ENCODE measurements around the gene PURA.
"Not testable (repeated sequence)": the region's sequence is repeated elsewhere in the genome, so short reads cannot be mapped to it uniquely, and the experiment has no call there.

PURA gene

DNA sequence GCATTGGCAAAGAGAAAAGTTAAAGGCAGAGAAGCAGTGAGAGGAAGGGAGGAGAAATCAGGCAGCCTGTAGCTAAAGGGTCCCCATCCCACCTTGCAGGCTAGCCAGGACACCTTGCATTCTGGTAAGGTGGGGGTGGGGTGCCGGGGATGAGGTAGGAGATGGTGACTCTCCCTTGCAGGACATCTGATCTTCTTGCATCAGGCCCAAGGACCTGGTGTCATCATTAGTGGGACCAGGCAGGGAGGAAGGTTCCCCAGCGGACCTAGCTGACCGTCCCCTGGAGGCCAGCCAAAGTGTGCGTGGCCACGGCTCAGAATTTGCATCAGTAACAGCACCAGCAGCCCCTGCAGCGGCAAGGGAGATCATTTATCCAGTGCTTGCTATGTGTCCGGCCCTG lies 39.3 kb downstream of the PURA start:
- no peaks in the 10 kb centered on the region for H3K9me3 ChIP-seq (ENCODE audit: insufficient read depth, low read length)
- H3K27ac ChIP-seq (ENCODE audit: low read length), result no peak overlapping the region
- TF ChIP-seq CTCF (IDR thresholded peaks at IDR 0.05; ENCODE audit: low read depth, low read length) (no peak), EZH2phosphoT487 (IDR thresholded peaks at IDR 0.05; ENCODE audit: low read depth) (no peak)
- peaks cover 5% of the 10 kb centered on the region for H3K4me1 ChIP-seq (ENCODE audit: low read length)
- H3K36me3 ChIP-seq (replicated peaks; ENCODE audit: low read depth, low read length), result no peaks in the 10 kb centered on the region
- H3K79me2 ChIP-seq (ENCODE audit: low read length), result no peaks in the 10 kb centered on the region
- no peaks in the 10 kb centered on the region for H4K20me1 ChIP-seq (ENCODE audit: insufficient read depth, low read length)
- H3K4me2 ChIP-seq (ENCODE audit: low read length), result no peak overlapping the region
- H3K9ac ChIP-seq (ENCODE audit: low read length), result no peak overlapping the region
- H3K27me3 ChIP-seq (ENCODE audit: low read depth, low read length), result no peaks in the 10 kb centered on the region
- H2AFZ ChIP-seq (ENCODE audit: low read depth, low read length), result no peak overlapping the region
- no peak overlapping the region for H3K4me3 ChIP-seq (ENCODE audit: low read length)

DNA sequence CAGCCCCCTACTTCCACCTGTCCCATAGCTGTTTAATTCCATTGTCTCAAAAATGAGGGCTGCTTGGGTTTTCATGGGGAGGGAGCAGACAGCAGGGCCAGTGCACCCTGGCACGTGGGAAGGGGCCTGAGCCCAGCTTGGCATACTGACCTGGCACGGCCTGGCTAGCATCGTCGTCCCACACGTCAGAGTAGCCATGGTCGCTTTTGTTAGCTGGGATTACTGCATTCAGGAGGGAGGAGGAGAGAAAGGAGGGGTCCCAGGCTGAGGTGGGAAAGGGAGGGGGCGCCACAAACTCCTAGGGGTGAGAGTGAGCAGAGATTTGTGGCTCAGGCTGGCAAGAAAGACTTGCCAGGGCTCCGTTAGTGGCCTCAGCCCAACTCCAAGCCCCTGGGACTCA lies 40.0 kb downstream of the PURA start:
- no peak overlapping the region for H2AFZ ChIP-seq (ENCODE audit: low read depth, low read length)

GRCh38 chr5:140154710-140155381 lies 40.9 kb downstream of the PURA start:
- not testable (repeated sequence) for H3K79me2 ChIP-seq (ENCODE audit: low read length); H4K20me1 ChIP-seq (ENCODE audit: insufficient read depth, low read length); H3K27me3 ChIP-seq (ENCODE audit: low read depth, low read length); H3K36me3 ChIP-seq (replicated peaks; ENCODE audit: low read depth, low read length); H3K27ac ChIP-seq (ENCODE audit: low read length); H3K4me3 ChIP-seq (ENCODE audit: low read length); H3K4me2 ChIP-seq (ENCODE audit: low read length); H2AFZ ChIP-seq (ENCODE audit: low read depth, low read length); H3K9me3 ChIP-seq (ENCODE audit: insufficient read depth, low read length); H3K9ac ChIP-seq (ENCODE audit: low read length); H3K4me1 ChIP-seq (ENCODE audit: low read length)

More for the DNA sequence above, 40.0 kb downstream of the PURA start:
- no peaks in the 10 kb centered on the region for H3K27me3 ChIP-seq (ENCODE audit: low read depth, low read length)
- H3K4me3 ChIP-seq (ENCODE audit: low read length), result no peak overlapping the region
- H3K4me2 ChIP-seq (ENCODE audit: low read length), result no peak overlapping the region
- H3K27ac ChIP-seq (ENCODE audit: low read length), result no peak overlapping the region
- H3K4me1 ChIP-seq (ENCODE audit: low read length), result peaks cover 5% of the 10 kb centered on the region
- no peaks in the 10 kb centered on the region for H3K79me2 ChIP-seq (ENCODE audit: low read length)
- H3K9ac ChIP-seq (ENCODE audit: low read length), result no peak overlapping the region
- TF ChIP-seq EZH2phosphoT487 (IDR thresholded peaks at IDR 0.05; ENCODE audit: low read depth), result no peak
- TF ChIP-seq CTCF (IDR thresholded peaks at IDR 0.05; ENCODE audit: low read depth, low read length), result no peak
- H3K36me3 ChIP-seq (replicated peaks; ENCODE audit: low read depth, low read length), result no peaks in the 10 kb centered on the region
- no peaks in the 10 kb centered on the region for H4K20me1 ChIP-seq (ENCODE audit: insufficient read depth, low read length)
- H3K9me3 ChIP-seq (ENCODE audit: insufficient read depth, low read length), result no peaks in the 10 kb centered on the region

GRCh38 chr5:140157032-140157781 lies 43.3 kb downstream of the PURA start:
- H3K27me3 ChIP-seq (ENCODE audit: low read depth, low read length), result no peaks in the 10 kb centered on the region
- H3K79me2 ChIP-seq (ENCODE audit: low read length), result no peaks in the 10 kb centered on the region
- peak overlapping the region; percentile 96 for H3K4me2 ChIP-seq (ENCODE audit: low read length)
- H2AFZ ChIP-seq (ENCODE audit: low read depth, low read length), result peak overlapping the region; percentile 98
- TF ChIP-seq CTCF (IDR thresholded peaks at IDR 0.05; ENCODE audit: low read depth, low read length) (peak; percentile 73), EZH2phosphoT487 (IDR thresholded peaks at IDR 0.05; ENCODE audit: low read depth) (no peak)
- no peak overlapping the region for H3K27ac ChIP-seq (ENCODE audit: low read length)
- peak overlapping the region; percentile 56 for H3K9ac ChIP-seq (ENCODE audit: low read length)
- no peaks in the 10 kb centered on the region for H3K36me3 ChIP-seq (replicated peaks; ENCODE audit: low read depth, low read length)
- peaks cover 5% of the 10 kb centered on the region for H3K4me1 ChIP-seq (ENCODE audit: low read length)
- peak overlapping the region; percentile 77 for H3K4me3 ChIP-seq (ENCODE audit: low read length)
- H3K9me3 ChIP-seq (ENCODE audit: insufficient read depth, low read length), result no peaks in the 10 kb centered on the region
- H4K20me1 ChIP-seq (ENCODE audit: insufficient read depth, low read length), result no peaks in the 10 kb centered on the region

All from OCI-LY3 (cell line).